ENCODE results near the gene RBM7.
A peak's percentile ranks its signal among the peaks of the same experiment; 100 is the strongest.

RBM7 gene

DNA sequence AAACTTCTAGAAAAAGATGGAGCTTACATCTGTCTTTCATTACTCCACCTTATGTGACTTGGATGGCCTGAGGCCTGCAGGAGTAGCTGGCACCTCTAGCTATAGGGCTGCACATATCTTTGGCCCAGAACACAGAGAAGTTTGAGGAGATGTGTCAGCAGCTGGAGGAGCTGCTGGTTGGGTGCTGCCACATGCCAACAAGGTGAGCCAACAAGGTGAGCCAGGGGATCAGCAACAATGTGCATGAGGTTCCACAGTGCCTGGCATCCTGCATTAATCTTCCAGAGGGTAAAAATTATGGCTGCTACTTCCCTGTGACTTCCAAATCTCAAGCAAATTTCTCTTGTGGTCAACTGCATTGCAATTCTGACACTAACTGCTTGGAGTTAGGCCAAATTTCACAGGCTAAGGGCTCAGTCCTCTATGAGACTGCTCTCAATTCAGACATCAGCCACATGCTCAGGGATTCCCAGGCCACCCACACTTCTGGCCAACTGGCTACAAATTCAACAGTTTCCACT, 16.0 kb downstream of the RBM7 start:
- peaks cover 9% of the 10 kb centered on the region for H3K4me1 ChIP-seq (ENCODE audit: insufficient read depth, low read length)
- no peaks in the 10 kb centered on the region; the same call in none of the 2 replicates for H3K36me3 ChIP-seq (ENCODE audit: insufficient read depth, low read length)
- H3K9ac ChIP-seq (ENCODE audit: low read depth, low read length) = no peak overlapping the region

GRCh38 chr11:114426280-114426679, 25.8 kb downstream of the RBM7 start:
- Histone ChIP-seq H3K9me3 (ENCODE audit: control insufficient read depth, insufficient read depth, low read length) (no peaks in the 10 kb centered on the region), H3K9ac (ENCODE audit: low read depth, low read length) (no peak overlapping the region), H3K36me3 (ENCODE audit: insufficient read depth, low read length) (no peaks in the 10 kb centered on the region), H3K4me1 (ENCODE audit: insufficient read depth, low read length) (peaks cover 5% of the 10 kb centered on the region; the same call in 1 of the 2 replicates)

More for the DNA sequence above, 16.0 kb downstream of the RBM7 start:
- H3K9me3 ChIP-seq (ENCODE audit: control insufficient read depth, insufficient read depth, low read length) = no peaks in the 10 kb centered on the region

DNA sequence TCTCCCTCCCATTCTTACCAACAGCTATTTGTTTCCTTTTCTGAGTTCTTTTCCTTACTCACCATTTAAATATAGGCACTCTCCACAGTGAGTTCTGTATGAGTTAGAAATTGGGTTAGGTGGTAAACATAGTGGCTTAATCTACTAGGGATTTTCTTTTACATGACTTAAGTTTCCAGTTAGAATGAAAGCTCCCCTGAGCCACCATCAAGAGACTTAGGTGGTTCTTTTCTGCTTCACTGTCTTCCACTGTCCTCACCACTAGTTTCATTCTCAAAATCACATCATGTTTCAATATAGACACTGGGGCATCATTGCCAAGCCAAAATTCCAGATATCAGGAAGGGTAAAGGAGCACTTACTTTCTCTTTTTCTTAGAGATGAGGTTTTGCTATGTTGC, 29.8 kb downstream of the RBM7 start:
- no peaks in the 10 kb centered on the region for H3K36me3 ChIP-seq (ENCODE audit: insufficient read depth, low read length)
- no peak overlapping the region for H3K9ac ChIP-seq (ENCODE audit: low read depth, low read length)
- no peaks in the 10 kb centered on the region for H3K9me3 ChIP-seq (ENCODE audit: control insufficient read depth, insufficient read depth, low read length)
- peaks cover 5% of the 10 kb centered on the region; the same call in 1 of the 2 replicates for H3K4me1 ChIP-seq (ENCODE audit: insufficient read depth, low read length)

- Histone ChIP-seq H3K9ac (ENCODE audit: low read depth, low read length) (no peak overlapping the region), H3K9me3 (ENCODE audit: control insufficient read depth, insufficient read depth, low read length) (no peaks in the 10 kb centered on the region), H3K36me3 (ENCODE audit: insufficient read depth, low read length) (no peaks in the 10 kb centered on the region), H3K4me1 (ENCODE audit: insufficient read depth, low read length) (0 out of 2 replicates have a peak, but pooled peaks cover 5% of the 10 kb centered on the region)
Observed at GRCh38 chr11:114432893-114433292, 32.4 kb downstream of the RBM7 start.

DNA sequence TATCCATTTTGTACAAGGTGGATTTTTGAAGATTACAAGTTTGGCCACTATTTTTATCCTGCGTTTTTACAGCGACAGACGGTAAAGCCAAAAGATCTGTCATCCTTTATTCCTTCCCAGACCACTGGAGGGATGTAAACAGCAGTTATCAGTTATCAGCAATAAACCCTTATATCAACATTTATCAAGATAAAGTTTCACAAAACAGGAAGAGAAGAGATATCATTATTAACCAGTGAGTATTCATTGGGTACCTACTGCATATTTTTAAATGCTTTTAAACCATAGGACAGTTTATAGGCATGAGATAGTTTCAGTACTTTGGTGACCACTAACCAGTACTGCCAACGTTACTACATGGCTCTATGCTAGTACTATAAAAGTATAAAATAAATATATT, 32.9 kb downstream of the RBM7 start:
- H3K4me1 ChIP-seq (ENCODE audit: insufficient read depth, low read length) = 0 out of 2 replicates have a peak, but pooled peaks cover 8% of the 10 kb centered on the region
- no peak overlapping the region for H3K9ac ChIP-seq (ENCODE audit: low read depth, low read length)
- H3K36me3 ChIP-seq (ENCODE audit: insufficient read depth, low read length) = no peaks in the 10 kb centered on the region
- H3K9me3 ChIP-seq (ENCODE audit: control insufficient read depth, insufficient read depth, low read length) = no peaks in the 10 kb centered on the region

DNA sequence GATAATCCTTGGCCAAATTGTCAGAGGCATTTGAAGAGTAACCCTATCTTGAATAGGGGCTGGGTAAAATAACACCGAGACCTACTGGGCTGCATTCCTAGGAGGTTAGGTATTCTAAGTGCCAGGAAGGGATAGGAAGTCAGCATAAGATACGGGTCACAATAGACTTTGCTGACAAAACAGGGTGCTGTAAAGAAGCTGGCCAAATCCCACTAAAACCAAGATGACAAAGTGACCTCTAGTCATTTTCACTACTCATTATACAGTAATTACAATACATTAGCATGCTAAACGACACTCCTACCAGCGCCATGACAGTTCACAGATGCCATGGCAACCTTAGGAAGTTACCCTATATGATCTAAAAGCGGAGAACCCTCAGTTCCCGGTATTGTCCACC, 37.8 kb downstream of the RBM7 start:
- Histone ChIP-seq H3K9me3 (ENCODE audit: control insufficient read depth, insufficient read depth, low read length) (no peaks in the 10 kb centered on the region), H3K9ac (ENCODE audit: low read depth, low read length) (peak overlapping the region; percentile 95), H3K36me3 (ENCODE audit: insufficient read depth, low read length) (peaks cover 5% of the 10 kb centered on the region; the same call in 1 of the 2 replicates), H3K4me1 (ENCODE audit: insufficient read depth, low read length) (peaks cover 19% of the 10 kb centered on the region)

GRCh38 chr11:114439229-114440120, 39.0 kb downstream of the RBM7 start, which contains the start of gene REXO2:
Gene REXO2 (plus strand): TSS chr11:114439467. CDS start chr11:114439529, 62 bp downstream.
- Histone ChIP-seq H3K9me3 (ENCODE audit: control insufficient read depth, insufficient read depth, low read length) (no peaks in the 10 kb centered on the region), H3K9ac (ENCODE audit: low read depth, low read length) (peak within 1 kb of the TSS; percentile 95), H3K36me3 (ENCODE audit: insufficient read depth, low read length) (peaks cover 10% of the 10 kb centered on the region), H3K4me1 (ENCODE audit: insufficient read depth, low read length) (peaks cover 19% of the 10 kb centered on the region)

DNA sequence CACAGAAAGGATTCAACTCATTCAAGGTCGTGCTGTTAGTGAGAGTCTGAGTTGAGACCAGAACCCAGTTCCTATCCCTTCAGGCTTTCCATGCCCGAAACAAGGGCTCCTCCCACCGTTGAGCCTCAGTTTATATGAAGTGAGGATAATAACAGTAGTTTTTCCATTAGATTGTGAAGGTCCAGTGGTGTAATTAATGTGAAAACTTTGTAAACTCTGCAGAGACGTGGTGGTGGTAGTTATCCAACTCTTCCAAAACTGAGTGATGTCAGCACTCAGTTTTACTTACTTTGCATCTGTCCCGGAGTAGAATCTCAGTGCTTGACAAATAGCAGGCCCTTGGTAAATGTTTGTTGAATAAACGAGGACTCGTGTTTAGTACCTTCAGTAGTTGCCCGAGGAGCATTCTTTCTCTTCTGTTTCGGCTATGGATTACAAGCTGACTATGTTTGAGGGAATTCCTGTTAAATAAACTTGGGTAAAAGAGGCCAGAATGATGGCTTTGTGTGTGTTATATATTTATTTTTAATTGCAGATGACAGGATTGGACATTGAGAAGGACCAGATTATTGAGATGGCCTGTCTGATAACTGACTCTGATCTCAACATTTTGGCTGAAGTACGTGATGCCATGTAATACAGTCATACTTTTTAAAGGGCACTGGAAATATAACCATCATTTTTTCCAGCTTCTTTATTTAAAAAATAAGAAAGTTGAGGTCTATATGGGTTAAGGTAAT, 39.8 kb downstream of the RBM7 start:
- Histone ChIP-seq H3K9me3 (ENCODE audit: control insufficient read depth, insufficient read depth, low read length) (no peaks in the 10 kb centered on the region), H3K36me3 (ENCODE audit: insufficient read depth, low read length) (peaks cover 10% of the 10 kb centered on the region), H3K9ac (ENCODE audit: low read depth, low read length) (peak overlapping the region; percentile 95), H3K4me1 (ENCODE audit: insufficient read depth, low read length) (peaks cover 19% of the 10 kb centered on the region)

GRCh38 chr11:114440971-114441763, 40.7 kb downstream of the RBM7 start:
- Histone ChIP-seq H3K9me3 (ENCODE audit: control insufficient read depth, insufficient read depth, low read length) (no peaks in the 10 kb centered on the region), H3K9ac (ENCODE audit: low read depth, low read length) (peak overlapping the region; percentile 95; the same call in 1 of the 2 replicates), H3K36me3 (ENCODE audit: insufficient read depth, low read length) (peaks cover 10% of the 10 kb centered on the region), H3K4me1 (ENCODE audit: insufficient read depth, low read length) (peaks cover 19% of the 10 kb centered on the region)

- H3K9ac ChIP-seq (ENCODE audit: low read depth, low read length) = no peak overlapping the region
- H3K36me3 ChIP-seq (ENCODE audit: insufficient read depth, low read length) = peaks cover 12% of the 10 kb centered on the region
- peaks cover 19% of the 10 kb centered on the region for H3K4me1 ChIP-seq (ENCODE audit: insufficient read depth, low read length)
- H3K9me3 ChIP-seq (ENCODE audit: control insufficient read depth, insufficient read depth, low read length) = no peaks in the 10 kb centered on the region
Observed at GRCh38 chr11:114441921-114442320, 41.5 kb downstream of the RBM7 start.

DNA sequence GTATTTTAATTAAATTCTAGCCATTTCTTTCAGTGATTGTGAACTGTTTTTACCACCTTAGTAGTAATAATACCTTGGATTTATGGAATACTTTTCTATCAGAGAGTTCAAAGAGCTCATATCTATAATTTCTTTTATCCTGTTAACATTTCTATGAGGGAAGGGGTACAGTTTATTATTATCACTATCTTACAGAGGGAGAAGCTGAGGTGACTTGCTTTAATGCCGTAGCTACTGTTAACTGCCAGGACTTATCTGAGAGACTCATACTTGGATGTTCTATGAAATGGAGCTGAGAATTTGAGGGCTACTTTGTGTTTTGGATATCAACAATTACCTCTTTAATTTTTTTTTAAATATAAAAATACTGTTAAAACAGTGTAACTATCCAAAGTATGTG, 42.1 kb downstream of the RBM7 start:
- H3K36me3 ChIP-seq (ENCODE audit: insufficient read depth, low read length) = peaks cover 12% of the 10 kb centered on the region
- H3K9ac ChIP-seq (ENCODE audit: low read depth, low read length) = no peak overlapping the region
- H3K9me3 ChIP-seq (ENCODE audit: control insufficient read depth, insufficient read depth, low read length) = no peaks in the 10 kb centered on the region
- H3K4me1 ChIP-seq (ENCODE audit: insufficient read depth, low read length) = peaks cover 18% of the 10 kb centered on the region

DNA sequence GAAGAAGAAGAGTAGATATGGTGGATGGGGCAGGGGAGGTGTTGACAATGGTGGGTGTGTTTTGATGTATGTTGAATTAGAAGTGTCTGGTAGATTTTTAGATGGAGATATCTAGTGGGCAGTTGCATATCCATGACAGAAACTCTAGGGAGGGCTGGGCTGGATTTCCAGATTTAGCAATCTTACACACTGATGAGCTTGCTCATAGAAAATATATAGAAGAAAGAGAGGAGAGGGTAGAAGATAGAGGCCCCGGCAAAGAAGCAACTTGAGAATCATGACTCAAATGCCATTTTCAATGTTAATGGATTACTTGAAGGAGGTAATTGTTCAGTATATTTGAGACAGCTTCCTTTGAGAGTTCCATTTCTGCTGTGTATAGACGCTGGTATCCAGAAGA, 47.0 kb downstream of the RBM7 start:
- peaks cover 22% of the 10 kb centered on the region for H3K36me3 ChIP-seq (ENCODE audit: insufficient read depth, low read length)

GRCh38 chr11:114447892-114448291, 47.4 kb downstream of the RBM7 start:
- H3K4me1 ChIP-seq (ENCODE audit: insufficient read depth, low read length) = no peaks in the 10 kb centered on the region
- H3K9ac ChIP-seq (ENCODE audit: low read depth, low read length) = no peak overlapping the region
- H3K36me3 ChIP-seq (ENCODE audit: insufficient read depth, low read length) = peaks cover 24% of the 10 kb centered on the region
- no peaks in the 10 kb centered on the region for H3K9me3 ChIP-seq (ENCODE audit: control insufficient read depth, insufficient read depth, low read length)

More for the DNA sequence above, 47.0 kb downstream of the RBM7 start:
- Histone ChIP-seq H3K9ac (ENCODE audit: low read depth, low read length) (no peak overlapping the region), H3K9me3 (ENCODE audit: control insufficient read depth, insufficient read depth, low read length) (no peaks in the 10 kb centered on the region), H3K4me1 (ENCODE audit: insufficient read depth, low read length) (no peaks in the 10 kb centered on the region)

Measured in ES-I3 (cell line).